Breast epithelium (tissue), 4 donors: Measurements from ENCODE around the gene LMX1A. TPM values are rescaled to one million over a fixed set of nuclear protein-coding genes. Genes with fewer than 3 reads are reported as not detected.

Experiments used
- DNase-seq, 2 donors: peaks; one replicate each; pipeline ENCODE4 v3.0.0-alpha.2; 2019; ENCODE audit warnings: low spot score in 2 of 2
- H3K27ac ChIP-seq, 2 donors: fragments of 200-600 bp; sonication (generic) in 1 of 2; one replicate each; pipeline ENCODE4 v1.5.1; 2016 to 2019; ENCODE audit warnings: mild to moderate bottlenecking in 1 of 2
- H3K27me3 ChIP-seq, 2 donors: fragments of 200-600 bp; sonication (generic) in 1 of 2; one replicate each; pipeline versions ENCODE4 v1.5.1 to v1.6.0; 2017 to 2019; ENCODE audit warnings: control low read depth in 1 of 2, mild to moderate bottlenecking in 1 of 2
- H3K36me3 ChIP-seq: fragments of 200-600 bp; one replicate; pipeline ENCODE4 v1.5.1; 2019
- H3K4me1 ChIP-seq, 2 donors: fragments of 200-600 bp; sonication (generic); one replicate each; pipeline ENCODE4 v1.5.1; 2016 to 2019; ENCODE audit warnings: control low read depth in 1 of 2
- H3K4me3 ChIP-seq, 3 donors: fragments of 200-600 bp; sonication (generic); 1 replicate in 2 of 3; 2 replicates in 1 of 3; pipeline ENCODE4 v1.5.1; 2016 to 2019; ENCODE audit warnings: mild to moderate bottlenecking in 3 of 3, moderate library complexity in 2 of 3
- H3K9me3 ChIP-seq, 2 donors: fragments of 200-600 bp; sonication (generic) in 1 of 2; one replicate each; pipeline ENCODE4 v1.5.1; 2016 to 2019; ENCODE audit warnings: control low read depth in 1 of 2
- POLR2A ChIP-seq: fragments of 450-650 bp; IDR thresholded peaks from one replicate; pipeline ENCODE4 v1.6.1; 2016; ENCODE audit warnings: antibody characterized with exemption, mild to moderate bottlenecking, moderate library complexity
- POLR2AphosphoS5 ChIP-seq, 3 donors: sonication (generic); formaldehyde crosslinking; IDR thresholded peaks; one replicate each; pipeline ENCODE4 v1.6.1; 2017; ENCODE audit warnings: antibody characterized with exemption in 3 of 3
- intact Hi-C: fragments of 100-400 bp; cut with DNase I; formaldehyde crosslinking; loops from one replicate; pipeline ENCODE4 v1.15.1; 2023; ENCODE audit warnings: low total_unique reads
- total RNA-seq, 3 donors: library from RNA; depleted of rRNA; stranded (reverse); fragments of >200 nt; gene quantifications; one replicate each; pipeline ENCODE4 v1.1.0, GENCODE V29; 2016
- TF ChIP-seq, protein P1 (sequence below), 3 donors: fragments of 450-650 bp; IDR thresholded peaks; one replicate each; pipeline ENCODE4 v1.5.1; 2016 to 2017; ENCODE audit warnings: antibody characterized with exemption in 3 of 3, mild to moderate bottlenecking in 3 of 3, moderate library complexity in 3 of 3

The LMX1A gene
- total RNA-seq, 3 donors from 2014 or later, result 1.3 TPM; not detected in 2

DNA sequence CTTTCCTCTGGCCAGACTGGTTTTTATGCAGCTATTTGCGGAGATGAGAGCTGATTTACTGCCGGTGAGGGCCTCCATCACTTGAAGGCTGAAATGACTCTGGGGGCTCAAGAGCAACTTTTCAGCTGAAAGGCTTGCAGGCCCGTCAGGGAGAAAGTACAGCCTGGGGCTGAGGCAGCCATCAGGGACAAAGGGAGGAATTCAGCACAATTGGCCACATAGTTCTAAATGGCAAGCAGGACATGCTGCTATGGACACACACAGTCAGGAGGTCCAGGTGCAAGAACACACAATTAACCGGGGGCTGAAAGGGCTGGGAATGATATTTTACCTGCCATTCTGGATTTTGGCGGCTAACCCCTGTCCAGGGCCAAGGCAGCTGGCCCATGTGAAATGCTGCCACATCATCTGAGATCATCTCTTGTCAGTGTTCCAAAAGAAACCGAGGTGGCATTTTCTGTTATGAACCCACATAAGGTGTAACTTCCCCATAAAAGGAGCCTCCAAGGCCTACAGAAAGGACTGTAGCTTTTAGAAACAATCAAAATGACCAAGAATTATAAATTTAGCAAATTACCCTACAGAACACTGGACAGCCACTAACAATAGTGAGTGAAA is 58.2 kb downstream of the LMX1A start:
- Histone ChIP-seq H3K9me3 (no peaks in the 10 kb centered on the region), H3K27me3 (no peaks in the 10 kb centered on the region), H3K27ac (no peak overlapping the region), H3K36me3 (no peaks in the 10 kb centered on the region), H3K4me1 (no peaks in the 10 kb centered on the region), H3K4me3 (no peak overlapping the region)
- intact Hi-C loops, result no loop called here
- TF ChIP-seq, protein P1, sequence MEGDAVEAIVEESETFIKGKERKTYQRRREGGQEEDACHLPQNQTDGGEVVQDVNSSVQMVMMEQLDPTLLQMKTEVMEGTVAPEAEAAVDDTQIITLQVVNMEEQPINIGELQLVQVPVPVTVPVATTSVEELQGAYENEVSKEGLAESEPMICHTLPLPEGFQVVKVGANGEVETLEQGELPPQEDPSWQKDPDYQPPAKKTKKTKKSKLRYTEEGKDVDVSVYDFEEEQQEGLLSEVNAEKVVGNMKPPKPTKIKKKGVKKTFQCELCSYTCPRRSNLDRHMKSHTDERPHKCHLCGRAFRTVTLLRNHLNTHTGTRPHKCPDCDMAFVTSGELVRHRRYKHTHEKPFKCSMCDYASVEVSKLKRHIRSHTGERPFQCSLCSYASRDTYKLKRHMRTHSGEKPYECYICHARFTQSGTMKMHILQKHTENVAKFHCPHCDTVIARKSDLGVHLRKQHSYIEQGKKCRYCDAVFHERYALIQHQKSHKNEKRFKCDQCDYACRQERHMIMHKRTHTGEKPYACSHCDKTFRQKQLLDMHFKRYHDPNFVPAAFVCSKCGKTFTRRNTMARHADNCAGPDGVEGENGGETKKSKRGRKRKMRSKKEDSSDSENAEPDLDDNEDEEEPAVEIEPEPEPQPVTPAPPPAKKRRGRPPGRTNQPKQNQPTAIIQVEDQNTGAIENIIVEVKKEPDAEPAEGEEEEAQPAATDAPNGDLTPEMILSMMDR (IDR thresholded peaks at IDR 0.05), result no peak
- TF ChIP-seq POLR2A, result no peak
- TF ChIP-seq POLR2AphosphoS5 (IDR thresholded peaks at IDR 0.05), result no peak
- DNase-seq, result no peak

DNA sequence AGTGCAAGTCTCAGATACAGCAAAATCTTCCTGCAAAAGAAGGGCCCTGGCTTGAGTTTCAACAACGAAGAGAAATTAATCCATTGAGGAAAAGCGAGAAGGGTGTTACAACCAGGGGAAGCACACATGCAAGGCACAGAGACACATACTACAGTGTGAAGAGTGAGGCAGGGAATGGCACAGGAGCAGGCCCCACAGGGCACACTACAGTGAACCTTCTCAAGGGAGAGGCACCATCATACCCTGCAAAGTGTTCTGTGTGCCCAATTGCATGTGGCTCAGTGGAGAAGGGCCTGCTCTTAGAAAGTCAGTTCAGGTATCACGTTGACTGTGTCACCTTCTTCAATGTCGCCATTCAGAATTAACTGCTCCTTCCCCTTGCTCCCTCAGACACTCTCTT is 60.3 kb downstream of the LMX1A start:
- no peak overlapping the region for H3K4me3 ChIP-seq
- no peaks in the 10 kb centered on the region for H3K27me3 ChIP-seq
- no peak for DNase-seq
- H3K4me1 ChIP-seq, result no peaks in the 10 kb centered on the region
- intact Hi-C loops, result no loop called here
- no peak for TF ChIP-seq POLR2A
- TF ChIP-seq, protein P1 (IDR thresholded peaks at IDR 0.05), result no peak
- TF ChIP-seq POLR2AphosphoS5 (IDR thresholded peaks at IDR 0.05), result no peak
- H3K9me3 ChIP-seq, result no peaks in the 10 kb centered on the region
- no peaks in the 10 kb centered on the region for H3K36me3 ChIP-seq
- no peak overlapping the region for H3K27ac ChIP-seq

DNA sequence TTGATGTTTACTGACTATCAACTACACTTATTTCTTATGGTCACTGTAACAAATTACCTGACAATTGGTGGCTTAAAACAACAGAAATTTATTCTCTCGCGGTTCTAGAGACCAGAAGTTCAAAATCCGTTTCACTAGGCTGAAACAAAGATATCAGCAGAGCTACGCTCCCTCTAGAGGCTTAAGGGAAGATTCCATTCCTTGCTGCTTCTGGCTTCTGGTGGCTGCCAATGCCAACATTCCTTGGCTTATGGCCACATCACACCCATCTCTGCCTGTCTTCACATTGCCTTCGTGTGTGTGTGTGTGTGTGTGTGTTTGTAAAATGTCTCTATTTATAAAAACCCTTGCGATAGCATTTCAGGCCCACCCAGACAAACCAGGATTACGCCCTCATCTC is 66.4 kb downstream of the LMX1A start:
- intact Hi-C loops, result no loop called here
- Histone ChIP-seq H3K4me1 (no peaks in the 10 kb centered on the region), H3K36me3 (no peaks in the 10 kb centered on the region), H3K9me3 (peaks cover 0 to 8% of the 10 kb centered on the region in 2 donors), H3K27me3 (no peaks in the 10 kb centered on the region), H3K27ac (no peak overlapping the region), H3K4me3 (no peak overlapping the region)
- TF ChIP-seq, protein P1 (IDR thresholded peaks at IDR 0.05), result no peak
- TF ChIP-seq POLR2A (no peak), POLR2AphosphoS5 (IDR thresholded peaks at IDR 0.05) (no peak)
- DNase-seq, result no peak

DNA sequence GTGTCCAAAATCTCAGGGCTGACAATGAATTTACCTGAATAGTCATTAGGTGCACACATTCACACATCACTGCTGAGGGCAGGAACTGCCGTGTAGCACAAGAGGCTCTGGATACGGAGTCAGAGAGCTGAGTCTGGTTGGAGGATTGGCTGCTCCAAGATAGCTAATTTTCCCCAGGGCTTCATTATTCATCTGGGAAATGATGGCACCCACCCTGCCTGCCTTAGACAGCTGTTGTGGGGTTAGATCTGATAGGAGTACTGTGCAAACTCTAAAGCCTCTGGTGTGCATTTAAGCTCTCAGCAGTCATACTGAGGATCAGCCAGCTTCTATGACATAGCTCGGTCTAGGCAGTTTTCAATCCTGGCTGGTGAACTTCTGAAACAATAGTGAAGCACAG is 67.0 kb downstream of the LMX1A start:
- TF ChIP-seq, protein P1 (IDR thresholded peaks at IDR 0.05), result no peak
- no peak for TF ChIP-seq POLR2AphosphoS5 (IDR thresholded peaks at IDR 0.05)
- TF ChIP-seq POLR2A, result no peak
- Histone ChIP-seq H3K9me3 (peaks cover 0 to 8% of the 10 kb centered on the region in 2 donors), H3K27ac (no peak overlapping the region), H3K4me1 (no peaks in the 10 kb centered on the region), H3K36me3 (no peaks in the 10 kb centered on the region), H3K4me3 (no peak overlapping the region), H3K27me3 (no peaks in the 10 kb centered on the region)
- intact Hi-C loops, result no loop called here
- DNase-seq, result no peak

DNA sequence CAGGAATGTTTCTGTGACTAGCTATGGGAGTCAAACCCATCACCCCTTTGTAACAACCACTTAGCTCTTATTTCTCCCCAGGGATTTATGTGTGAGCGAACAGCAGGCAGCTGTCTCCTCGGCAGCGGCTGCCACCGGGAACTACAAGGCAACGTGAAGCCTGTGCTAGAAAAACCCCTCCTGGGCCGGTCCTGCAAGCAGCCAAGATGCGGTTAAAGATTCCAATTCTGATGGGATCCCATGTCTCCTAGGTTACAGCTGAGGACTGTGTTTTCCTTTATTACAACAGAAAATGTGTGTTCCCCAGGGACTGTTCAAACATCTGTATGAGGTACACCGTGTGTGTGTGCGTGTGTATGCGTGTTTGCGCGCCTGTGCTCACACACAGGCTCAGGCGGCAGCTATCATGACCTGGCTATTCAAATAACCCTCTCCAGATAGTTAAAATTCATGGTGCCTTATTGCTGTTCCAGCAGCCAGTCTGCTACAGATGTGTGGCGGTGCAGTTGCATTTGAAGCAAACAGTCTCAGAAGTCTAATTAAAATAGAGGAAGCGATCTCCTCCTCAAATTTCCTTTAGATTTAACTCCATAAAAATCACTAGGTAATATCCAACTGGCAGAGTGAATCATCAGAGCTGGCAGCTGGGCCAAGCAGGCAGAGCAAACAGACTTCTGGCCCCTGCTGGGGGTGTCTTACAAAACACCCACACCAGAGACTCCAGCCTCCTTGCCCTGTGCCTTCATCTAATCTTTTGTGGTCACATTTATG is 68.0 kb downstream of the LMX1A start:
- intact Hi-C loops, result no loop called here
- no peaks in the 10 kb centered on the region for H3K27me3 ChIP-seq
- H3K9me3 ChIP-seq, result peaks cover 0 to 8% of the 10 kb centered on the region in 2 donors
- no peak overlapping the region for H3K27ac ChIP-seq
- H3K4me3 ChIP-seq, result no peak overlapping the region
- TF ChIP-seq POLR2AphosphoS5 (IDR thresholded peaks at IDR 0.05) (no peak), POLR2A (no peak)
- TF ChIP-seq, protein P1 (IDR thresholded peaks at IDR 0.05), result no peak
- no peak for DNase-seq
- no peaks in the 10 kb centered on the region for H3K36me3 ChIP-seq
- H3K4me1 ChIP-seq, result no peaks in the 10 kb centered on the region
